Keratinocyte (primary cell): ENCODE measurements around the gene ETV1. TPM values are rescaled to one million over a fixed set of nuclear protein-coding genes. Genes with fewer than 3 reads are reported as not detected.

Experiments used
- DNase-seq: peaks from one replicate; pipeline ENCODE4 v3.0.0-alpha.2; 2011; ENCODE audit warnings: low read depth, missing footprints, low spot score
- FAIRE-seq: peaks from 2 replicates; lab custom pipeline; 2011; peaks lifted over from hg19 to GRCh38; lab: Jason Lieb, UNC
- H2AFZ ChIP-seq: 2 replicates; pipeline ENCODE4 v1.6.0; 2012; ENCODE audit warnings: low read length, control low read depth, inconsistent platforms; ENCODE audit not compliant: control insufficient read depth
- H3K27ac ChIP-seq: 2 replicates; pipeline ENCODE4 v1.5.1; 2011; ENCODE audit warnings: low read length; ENCODE audit not compliant: control insufficient read depth, insufficient read depth
- H3K27me3 ChIP-seq: 3 replicates; pipeline ENCODE4 v1.6.0; 2011; ENCODE audit warnings: low read length; ENCODE audit not compliant: control insufficient read depth, insufficient read depth; ENCODE audit errors: extremely low read depth
- H3K36me3 ChIP-seq, 2 experiments: 2 replicates in 1 of 2; 3 replicates in 1 of 2; pipeline ENCODE4 v1.5.1; 2011; ENCODE audit warnings: low read length in 2 of 2, mild to moderate bottlenecking in 1 of 2; ENCODE audit not compliant: control insufficient read depth in 2 of 2, insufficient read depth in 2 of 2; ENCODE audit errors: extremely low read depth in 1 of 2
- H3K4me1 ChIP-seq: 3 replicates; pipeline ENCODE4 v1.5.1; 2011; ENCODE audit warnings: low read length; ENCODE audit not compliant: control insufficient read depth, insufficient read depth; ENCODE audit errors: extremely low read depth
- H3K4me2 ChIP-seq: 3 replicates; pipeline ENCODE4 v1.6.0; 2011; ENCODE audit warnings: low read depth, low read length; ENCODE audit not compliant: control insufficient read depth, insufficient read depth; ENCODE audit errors: extremely low read depth
- H3K4me3 ChIP-seq, 3 experiments: fragments of 200-600 bp in 1 of 3; sonication (generic) in 1 of 3; 2 replicates in 2 of 3; 3 replicates in 1 of 3; pipeline ENCODE4 v1.5.1; 2011 to 2016; ENCODE audit warnings: low read length in 3 of 3, mild to moderate bottlenecking in 3 of 3, control low read depth in 2 of 3, inconsistent platforms in 1 of 3, low read depth in 1 of 3, mixed read lengths in 1 of 3, mixed run types in 1 of 3, moderate library complexity in 1 of 3; ENCODE audit not compliant: control insufficient read depth in 2 of 3, insufficient read depth in 2 of 3; ENCODE audit errors: extremely low read depth in 1 of 3
- H3K79me2 ChIP-seq: 2 replicates; pipeline ENCODE4 v1.6.0; 2012; ENCODE audit warnings: low read length; ENCODE audit not compliant: control insufficient read depth, insufficient read depth
- H3K9ac ChIP-seq: 3 replicates; pipeline ENCODE4 v1.6.0; 2011; ENCODE audit warnings: low read length; ENCODE audit not compliant: control insufficient read depth, insufficient read depth; ENCODE audit errors: extremely low read depth
- H3K9me1 ChIP-seq: 3 replicates; pipeline ENCODE4 v1.6.0; 2011; ENCODE audit warnings: low read length; ENCODE audit not compliant: control insufficient read depth, insufficient read depth; ENCODE audit errors: extremely low read depth
- H3K9me3 ChIP-seq: 2 replicates; pipeline ENCODE4 v1.5.1; 2012; ENCODE audit warnings: low read depth, low read length; ENCODE audit not compliant: control insufficient read depth
- H4K20me1 ChIP-seq: 3 replicates; pipeline ENCODE4 v1.6.0; 2011; ENCODE audit warnings: low read length; ENCODE audit not compliant: control insufficient read depth, insufficient read depth; ENCODE audit errors: extremely low read depth
- CTCF ChIP-seq, 3 experiments: IDR thresholded peaks in 1 of 3; conservative IDR thresholded peaks in 1 of 3; optimal IDR thresholded peaks in 1 of 3; 2 replicates in 2 of 3; 3 replicates in 1 of 3; pipeline versions ENCODE3 to v1.5.1; 2011; ENCODE audit warnings: low read length in 3 of 3, mild to moderate bottlenecking in 3 of 3, moderate library complexity in 2 of 3, control low read depth in 1 of 3, inconsistent platforms in 1 of 3; ENCODE audit not compliant: insufficient read depth in 2 of 3; ENCODE audit errors: extremely low read depth in 1 of 3
- EZH2 ChIP-seq: IDR thresholded peaks from one replicate; pipeline ENCODE4 v1.6.1; 2012; ENCODE audit warnings: inconsistent platforms, mild to moderate bottlenecking, low read length, moderate library complexity
- dilution Hi-C: fragments of 300-500 bp; cut with MboI; formaldehyde crosslinking; loops from one replicate; pipeline ENCODE4 v1.7.0; 2020; ENCODE audit warnings: low sequenced_read_pairs; ENCODE audit not compliant: extremely low pct_ligation_motif_present
- polyA plus RNA-seq, 5 experiments: library from polyadenylated mRNA; depleted of rRNA in 3 of 5; stranded (reverse) in 3 of 5; stranded (forward) in 1 of 5; unstranded in 1 of 5; fragments of >200 nt; gene quantifications; 1 replicate in 1 of 5; 2 replicates in 3 of 5; 3 replicates in 1 of 5; pipeline versions ENCODE4 v1.2.1 to v1.2.3, GENCODE V29; 2011 to 2012; ENCODE audit warnings: missing spikeins in 2 of 5, low read depth in 1 of 5, low replicate concordance in 1 of 5

Gene ETV1
- polyA plus RNA-seq, 1 donor (not counting 4 experiments of a cell fraction or from before 2014, with no cell fraction given), result 5.0 TPM

DNA sequence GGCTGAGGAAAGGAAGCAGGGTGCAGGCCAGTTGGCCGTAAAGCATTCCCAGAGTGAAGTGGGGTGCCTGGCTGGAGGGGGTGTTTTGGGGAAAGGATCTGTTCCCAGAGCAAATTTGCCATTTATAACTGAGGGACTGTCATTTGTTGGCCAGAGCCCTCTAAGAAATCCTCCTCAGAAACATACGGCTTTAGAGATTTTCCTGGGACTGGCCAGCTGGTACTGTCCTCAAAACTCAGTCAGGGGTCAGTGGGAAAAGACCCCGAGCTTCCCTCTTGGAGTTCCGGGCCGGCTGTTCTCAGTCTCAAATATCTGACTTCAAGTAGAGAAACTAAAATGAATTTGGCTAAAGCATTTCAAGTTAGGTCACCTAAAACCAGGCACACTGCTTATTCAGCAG lies 55.9 kb downstream of the ETV1 start:
- no peaks in the 10 kb centered on the region for H3K79me2 ChIP-seq

DNA sequence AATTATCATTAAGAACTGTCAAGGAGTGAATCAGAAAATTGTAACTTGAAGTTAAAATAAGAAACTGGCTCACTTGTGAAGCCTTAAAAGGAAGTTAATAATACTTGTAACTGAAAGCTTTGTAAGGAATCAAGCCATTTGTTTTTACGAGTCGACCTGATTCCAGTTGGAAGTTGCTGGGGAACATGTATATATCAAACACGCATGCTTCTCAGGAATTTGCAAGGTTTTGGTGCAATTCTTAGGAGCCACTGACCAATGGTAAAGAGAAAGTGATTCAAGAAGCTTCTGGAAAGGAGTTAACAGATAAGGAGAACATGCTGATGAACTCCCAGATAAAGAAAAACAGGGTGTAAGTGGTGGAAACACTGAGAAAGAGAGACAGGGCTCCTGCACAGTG lies 56.4 kb downstream of the ETV1 start:
- Histone ChIP-seq H3K9me1 (no peaks in the 10 kb centered on the region), H3K79me2 (no peaks in the 10 kb centered on the region), H4K20me1 (no peaks in the 10 kb centered on the region), H2AFZ (no peak overlapping the region), H3K27ac (no peak overlapping the region), H3K9ac (no peak overlapping the region), H3K4me1 (no peaks in the 10 kb centered on the region), H3K9me3 (no peaks in the 10 kb centered on the region), H3K4me3 (no peak overlapping the region), H3K27me3 (no peaks in the 10 kb centered on the region), H3K4me2 (no peak overlapping the region), H3K36me3 (no peaks in the 10 kb centered on the region)
- dilution Hi-C loops, result no loop called here
- DNase-seq, result no peak
- no peak for TF ChIP-seq EZH2
- no peak for TF ChIP-seq CTCF (optimal IDR thresholded peaks at IDR 0.05 in 1 of 3, IDR thresholded peaks at IDR 0.05 in 1 of 3, conservative IDR thresholded peaks at IDR 0.05 in 1 of 3; ENCODE audit: extremely low read depth in 1 of 3, insufficient read depth in 2 of 3, low read length in 3 of 3)
- FAIRE-seq, result no peak

More for the DNA sequence above, 55.9 kb downstream of the ETV1 start:
- FAIRE-seq (no peak), DNase-seq (no peak)
- Histone ChIP-seq H3K9ac (no peak overlapping the region), H2AFZ (no peak overlapping the region), H3K27me3 (no peaks in the 10 kb centered on the region), H3K4me1 (no peaks in the 10 kb centered on the region), H3K4me2 (no peak overlapping the region), H4K20me1 (no peaks in the 10 kb centered on the region), H3K9me3 (no peaks in the 10 kb centered on the region), H3K36me3 (no peaks in the 10 kb centered on the region), H3K27ac (no peak overlapping the region), H3K9me1 (no peaks in the 10 kb centered on the region), H3K4me3 (no peak overlapping the region)
- no peak for TF ChIP-seq EZH2
- no peak for TF ChIP-seq CTCF (optimal IDR thresholded peaks at IDR 0.05 in 1 of 3, IDR thresholded peaks at IDR 0.05 in 1 of 3, conservative IDR thresholded peaks at IDR 0.05 in 1 of 3; ENCODE audit: extremely low read depth in 1 of 3, insufficient read depth in 2 of 3, low read length in 3 of 3)
- dilution Hi-C loops, result no loop called here
